Astrocyte (in vitro differentiated cells and primary cell): ENCODE measurements around the gene LRRC4C. TPM values are rescaled to one million over a fixed set of nuclear protein-coding genes. Genes with fewer than 3 reads are reported as not detected.

Source experiments
- DNase-seq: peaks from one replicate; pipeline ENCODE4 v3.0.0-alpha.2; 2010; ENCODE audit warnings: low read depth
- FAIRE-seq: peaks from 2 replicates; lab custom pipeline; 2011; peaks lifted over from hg19 to GRCh38; lab: Jason Lieb, UNC
- H2AFZ ChIP-seq: 2 replicates; pipeline ENCODE4 v1.6.0; 2012; ENCODE audit warnings: low read depth, low read length, inconsistent platforms
- H3K27ac ChIP-seq: 2 replicates; pipeline ENCODE4 v1.5.1; 2011; ENCODE audit warnings: low read depth, low read length, inconsistent platforms
- H3K27me3 ChIP-seq: 2 replicates; pipeline ENCODE4 v1.6.0; 2011; ENCODE audit warnings: low read length, inconsistent platforms; ENCODE audit not compliant: insufficient read depth
- H3K36me3 ChIP-seq: 2 replicates; pipeline ENCODE4 v1.5.1; 2011; ENCODE audit warnings: low read length, inconsistent platforms; ENCODE audit not compliant: insufficient read depth
- H3K4me1 ChIP-seq: 2 replicates; pipeline ENCODE4 v1.5.1; 2011; ENCODE audit warnings: low read length, inconsistent platforms; ENCODE audit not compliant: insufficient read depth
- H3K4me2 ChIP-seq: 2 replicates; pipeline ENCODE4 v1.6.0; 2012; ENCODE audit warnings: low read length, inconsistent platforms
- H3K4me3 ChIP-seq: 2 replicates; pipeline ENCODE4 v1.5.1; 2011; ENCODE audit warnings: low read depth, mild to moderate bottlenecking, low read length, inconsistent platforms; ENCODE audit not compliant: insufficient read depth
- H3K79me2 ChIP-seq: 2 replicates; pipeline ENCODE4 v1.6.0; 2012; ENCODE audit warnings: mild to moderate bottlenecking, low read length, inconsistent platforms; ENCODE audit not compliant: insufficient read depth
- H3K9ac ChIP-seq: 2 replicates; pipeline ENCODE4 v1.6.0; 2012; ENCODE audit warnings: mild to moderate bottlenecking, low read length, inconsistent platforms
- H3K9me3 ChIP-seq: 2 replicates; pipeline ENCODE4 v1.5.1; 2012; ENCODE audit warnings: low read depth, mild to moderate bottlenecking, low read length, inconsistent platforms; ENCODE audit not compliant: insufficient read depth
- H4K20me1 ChIP-seq: 2 replicates; pipeline ENCODE4 v1.6.0; 2012; ENCODE audit warnings: low read length, inconsistent platforms; ENCODE audit not compliant: insufficient read depth
- H3K27ac Mint-ChIP-seq: one replicate; pipeline ENCODE4 v1.8.0; 2021; ENCODE audit warnings: mild to moderate bottlenecking, mixed read lengths; ENCODE audit not compliant: unreplicated experiment
- H3K27me3 Mint-ChIP-seq: one replicate; pipeline ENCODE4 v1.8.0; 2021; ENCODE audit warnings: low read depth, mixed read lengths; ENCODE audit not compliant: unreplicated experiment
- H3K36me3 Mint-ChIP-seq: one replicate; pipeline ENCODE4 v1.8.0; 2021; ENCODE audit warnings: low read depth, mixed read lengths; ENCODE audit not compliant: unreplicated experiment
- H3K4me1 Mint-ChIP-seq: one replicate; pipeline ENCODE4 v1.8.0; 2021; ENCODE audit warnings: low read depth, mixed read lengths; ENCODE audit not compliant: unreplicated experiment
- H3K4me3 Mint-ChIP-seq: one replicate; pipeline ENCODE4 v1.8.0; 2021; ENCODE audit warnings: mild to moderate bottlenecking, moderate library complexity, mixed read lengths; ENCODE audit not compliant: unreplicated experiment
- H3K9me3 Mint-ChIP-seq: one replicate; pipeline ENCODE4 v1.8.0; 2021; ENCODE audit warnings: mild to moderate bottlenecking, mixed read lengths; ENCODE audit not compliant: unreplicated experiment
- EZH2 ChIP-seq: IDR thresholded peaks from 2 replicates; pipeline ENCODE4 v1.6.1; 2012; ENCODE audit warnings: mild to moderate bottlenecking, low read length, inconsistent platforms; ENCODE audit not compliant: insufficient read depth
- total RNA-seq: library from RNA; stranded (reverse); gene quantifications from 2 replicates; pipeline ENCODE4 v1.2.1, GENCODE V29; 2021
- TF ChIP-seq, protein P1 (sequence below): IDR thresholded peaks from 2 replicates; pipeline ENCODE4 v1.5.1; 2011; ENCODE audit warnings: low read depth, mild to moderate bottlenecking, inconsistent platforms, low read length, moderate library complexity; ENCODE audit not compliant: insufficient read depth

The LRRC4C gene
- total RNA-seq, 1 donor from 2014 or later = 9.0 TPM

DNA sequence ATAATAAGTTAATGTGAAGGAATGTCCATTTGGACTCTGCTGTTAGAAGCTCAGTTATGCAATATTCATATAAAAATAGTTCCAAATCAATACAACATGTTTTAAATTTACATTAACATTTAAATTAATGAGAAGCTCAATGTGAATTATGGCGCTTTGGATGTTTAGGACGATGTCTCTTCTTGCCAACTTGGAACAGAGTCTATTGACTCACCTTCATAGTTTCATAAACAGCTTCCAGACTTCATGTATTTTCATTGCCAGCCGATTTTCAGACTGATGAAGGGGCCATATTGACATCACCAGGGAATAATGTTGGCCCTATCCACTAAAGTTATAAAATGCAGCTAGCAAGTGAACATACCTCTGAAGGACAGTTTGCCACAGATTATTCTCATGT, 1136.2 kb downstream of the LRRC4C start:
- Histone ChIP-seq H4K20me1 (no peaks in the 10 kb centered on the region), H2AFZ (no peak overlapping the region), H3K79me2 (no peaks in the 10 kb centered on the region), H3K27ac (no peak overlapping the region), H3K9me3 (no peaks in the 10 kb centered on the region), H3K4me2 (no peak overlapping the region), H3K4me3 (no peak overlapping the region), H3K9ac (no peak overlapping the region), H3K27me3 (no peaks in the 10 kb centered on the region), H3K36me3 (no peaks in the 10 kb centered on the region), H3K4me1 (no peaks in the 10 kb centered on the region)
- FAIRE-seq (no peak), DNase-seq (no peak)
- H3K27ac Mint-ChIP-seq = no peak overlapping the region
- H3K4me1 Mint-ChIP-seq = peaks cover 6% of the 10 kb centered on the region
- H3K4me3 Mint-ChIP-seq = no peak overlapping the region
- no peaks in the 10 kb centered on the region for H3K9me3 Mint-ChIP-seq
- H3K36me3 Mint-ChIP-seq = no peaks in the 10 kb centered on the region
- no peaks in the 10 kb centered on the region for H3K27me3 Mint-ChIP-seq
- TF ChIP-seq, protein P1, sequence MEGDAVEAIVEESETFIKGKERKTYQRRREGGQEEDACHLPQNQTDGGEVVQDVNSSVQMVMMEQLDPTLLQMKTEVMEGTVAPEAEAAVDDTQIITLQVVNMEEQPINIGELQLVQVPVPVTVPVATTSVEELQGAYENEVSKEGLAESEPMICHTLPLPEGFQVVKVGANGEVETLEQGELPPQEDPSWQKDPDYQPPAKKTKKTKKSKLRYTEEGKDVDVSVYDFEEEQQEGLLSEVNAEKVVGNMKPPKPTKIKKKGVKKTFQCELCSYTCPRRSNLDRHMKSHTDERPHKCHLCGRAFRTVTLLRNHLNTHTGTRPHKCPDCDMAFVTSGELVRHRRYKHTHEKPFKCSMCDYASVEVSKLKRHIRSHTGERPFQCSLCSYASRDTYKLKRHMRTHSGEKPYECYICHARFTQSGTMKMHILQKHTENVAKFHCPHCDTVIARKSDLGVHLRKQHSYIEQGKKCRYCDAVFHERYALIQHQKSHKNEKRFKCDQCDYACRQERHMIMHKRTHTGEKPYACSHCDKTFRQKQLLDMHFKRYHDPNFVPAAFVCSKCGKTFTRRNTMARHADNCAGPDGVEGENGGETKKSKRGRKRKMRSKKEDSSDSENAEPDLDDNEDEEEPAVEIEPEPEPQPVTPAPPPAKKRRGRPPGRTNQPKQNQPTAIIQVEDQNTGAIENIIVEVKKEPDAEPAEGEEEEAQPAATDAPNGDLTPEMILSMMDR = no peak
- no peak for TF ChIP-seq EZH2

DNA sequence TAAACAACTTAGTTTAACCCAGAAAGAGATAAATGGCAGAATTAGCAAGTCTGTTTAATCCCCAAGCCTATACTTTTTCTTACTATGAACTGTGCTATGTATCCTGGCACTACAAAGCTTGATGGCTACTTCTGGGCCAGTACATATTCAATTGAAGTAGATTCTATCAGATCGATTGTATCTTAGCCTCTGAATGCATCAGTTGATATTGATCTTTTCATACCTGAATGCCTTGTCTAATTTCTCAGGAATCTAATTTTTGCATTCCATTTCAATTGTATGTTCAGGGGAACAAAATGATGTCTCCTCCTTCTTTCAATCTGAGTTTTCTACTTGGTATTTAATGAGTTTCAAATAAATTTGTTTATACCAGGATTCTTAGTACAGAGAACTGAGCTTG, 1137.9 kb downstream of the LRRC4C start:
- FAIRE-seq (no peak), DNase-seq (no peak)
- H2AFZ ChIP-seq = no peak overlapping the region
- no peak overlapping the region for H3K9ac ChIP-seq
- Mint-ChIP-seq H3K4me3 (no peak overlapping the region), H3K36me3 (no peaks in the 10 kb centered on the region), H3K4me1 (peaks cover 1% of the 10 kb centered on the region), H3K9me3 (no peaks in the 10 kb centered on the region), H3K27me3 (no peaks in the 10 kb centered on the region), H3K27ac (no peak overlapping the region)
- no peaks in the 10 kb centered on the region for H3K4me1 ChIP-seq
- no peaks in the 10 kb centered on the region for H3K36me3 ChIP-seq
- TF ChIP-seq EZH2 = no peak
- TF ChIP-seq, protein P1 = no peak
- H3K4me3 ChIP-seq = no peak overlapping the region
- H3K9me3 ChIP-seq = no peaks in the 10 kb centered on the region
- no peaks in the 10 kb centered on the region for H4K20me1 ChIP-seq
- no peaks in the 10 kb centered on the region for H3K27me3 ChIP-seq
- H3K27ac ChIP-seq = no peak overlapping the region
- no peaks in the 10 kb centered on the region for H3K79me2 ChIP-seq
- H3K4me2 ChIP-seq = no peak overlapping the region

DNA sequence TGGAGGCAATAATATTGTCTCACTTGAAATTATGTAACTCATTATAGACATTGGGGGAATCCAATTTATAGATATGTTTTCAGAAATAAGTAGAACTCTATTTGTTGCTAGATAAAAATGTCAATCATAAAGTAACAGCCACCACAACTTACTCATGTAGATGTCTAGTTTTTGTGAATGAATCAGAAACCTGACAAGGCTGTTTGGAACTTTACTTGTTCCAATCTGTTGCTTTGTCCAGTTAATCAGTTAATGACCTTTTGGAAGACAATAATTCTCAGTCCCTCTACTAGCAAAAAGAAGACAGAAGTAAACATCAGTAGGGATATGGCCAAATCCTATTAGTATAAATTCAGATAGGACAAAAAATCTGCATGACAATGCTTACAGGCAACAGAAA, 1143.3 kb downstream of the LRRC4C start:
- FAIRE-seq = no peak
- H3K4me3 Mint-ChIP-seq = no peak overlapping the region
- no peak overlapping the region for H3K27ac ChIP-seq
- H3K4me1 Mint-ChIP-seq = peaks cover 4% of the 10 kb centered on the region
- no peaks in the 10 kb centered on the region for H4K20me1 ChIP-seq
- H3K4me1 ChIP-seq = no peaks in the 10 kb centered on the region
- H3K27me3 ChIP-seq = no peaks in the 10 kb centered on the region
- H3K79me2 ChIP-seq = no peaks in the 10 kb centered on the region
- no peaks in the 10 kb centered on the region for H3K36me3 ChIP-seq
- H3K4me3 ChIP-seq = no peak overlapping the region
- TF ChIP-seq, protein P1 = no peak
- no peak for TF ChIP-seq EZH2
- H3K9me3 ChIP-seq = no peaks in the 10 kb centered on the region
- H3K9me3 Mint-ChIP-seq = no peaks in the 10 kb centered on the region
- DNase-seq = no peak
- no peak overlapping the region for H2AFZ ChIP-seq
- no peak overlapping the region for H3K9ac ChIP-seq
- H3K36me3 Mint-ChIP-seq = no peaks in the 10 kb centered on the region
- no peak overlapping the region for H3K27ac Mint-ChIP-seq
- H3K4me2 ChIP-seq = no peak overlapping the region
- no peaks in the 10 kb centered on the region for H3K27me3 Mint-ChIP-seq
